Lower leg skin (tissue), 4 donors: Measurements from ENCODE around the gene KCNG2. TPM values are rescaled to one million over a fixed set of nuclear protein-coding genes. Genes with fewer than 3 reads are reported as not detected.

Source experiments
- DNase-seq, 2 donors: peaks; one replicate each; pipeline ENCODE4 v3.0.0-alpha.2; 2019; ENCODE audit warnings: low spot score in 2 of 2
- H3K4me3 ChIP-seq: fragments of 200-600 bp; sonication (generic); 2 replicates; pipeline ENCODE4 v1.5.1; 2017; ENCODE audit warnings: mild to moderate bottlenecking, low read depth; ENCODE audit not compliant: poor library complexity, severe bottlenecking
- POLR2A ChIP-seq, 2 donors: fragments of 450-650 bp; IDR thresholded peaks; one replicate each; pipeline ENCODE4 v1.6.1; 2016 to 2017; ENCODE audit warnings: antibody characterized with exemption in 2 of 2, mild to moderate bottlenecking in 1 of 2, moderate library complexity in 1 of 2
- WGBS, 2 donors: methylation state at CpG; one replicate each; pipeline ENCODE4 v1.1.5; 2018; 5-methylcytosine and 5-hydroxymethylcytosine counted together
- intact Hi-C: fragments of 100-400 bp; cut with DNase I; formaldehyde crosslinking; loops from one replicate; pipeline ENCODE4 v1.15.0; 2023; ENCODE audit warnings: low total_unique reads
- total RNA-seq, 4 donors: library from RNA; depleted of rRNA; stranded (reverse); fragments of >200 nt; gene quantifications; one replicate each; pipeline ENCODE4 v1.1.0, GENCODE V29; 2016
- TF ChIP-seq, protein P1 (sequence below), 3 donors: fragments of 450-650 bp; IDR thresholded peaks; one replicate each; pipeline ENCODE4 v1.5.1; 2016; ENCODE audit warnings: antibody characterized with exemption in 3 of 3, mild to moderate bottlenecking in 3 of 3, moderate library complexity in 2 of 3

The KCNG2 gene
- total RNA-seq, 4 donors from 2014 or later, result 0.84 TPM; not detected in 3

DNA sequence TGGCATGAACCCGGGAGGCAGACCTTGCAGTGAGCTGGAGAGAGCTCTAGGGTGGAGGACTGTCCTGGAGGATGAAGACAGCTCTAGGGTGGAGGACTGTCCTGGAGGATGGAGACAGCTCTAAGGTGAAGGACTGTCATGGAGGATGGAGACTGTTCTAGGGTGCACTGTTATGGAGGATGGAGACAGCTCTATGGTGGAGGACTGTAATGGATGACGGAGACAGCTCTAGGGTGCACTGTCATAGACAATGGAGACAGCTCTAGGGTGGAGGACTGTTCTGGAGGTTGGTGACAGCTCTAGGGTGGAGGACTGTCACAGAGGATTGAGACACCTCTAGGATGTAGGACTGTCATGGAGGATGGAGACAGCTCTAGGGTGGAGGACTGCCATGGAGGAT lies 21.1 kb upstream of the KCNG2 start:
- DNase-seq, result peak in 1 of 2 donors; percentile 48
- intact Hi-C loops, result no loop called here
- no peak overlapping the region for H3K4me3 ChIP-seq
- TF ChIP-seq POLR2A (IDR thresholded peaks at IDR 0.05), result no peak
- TF ChIP-seq, protein P1, sequence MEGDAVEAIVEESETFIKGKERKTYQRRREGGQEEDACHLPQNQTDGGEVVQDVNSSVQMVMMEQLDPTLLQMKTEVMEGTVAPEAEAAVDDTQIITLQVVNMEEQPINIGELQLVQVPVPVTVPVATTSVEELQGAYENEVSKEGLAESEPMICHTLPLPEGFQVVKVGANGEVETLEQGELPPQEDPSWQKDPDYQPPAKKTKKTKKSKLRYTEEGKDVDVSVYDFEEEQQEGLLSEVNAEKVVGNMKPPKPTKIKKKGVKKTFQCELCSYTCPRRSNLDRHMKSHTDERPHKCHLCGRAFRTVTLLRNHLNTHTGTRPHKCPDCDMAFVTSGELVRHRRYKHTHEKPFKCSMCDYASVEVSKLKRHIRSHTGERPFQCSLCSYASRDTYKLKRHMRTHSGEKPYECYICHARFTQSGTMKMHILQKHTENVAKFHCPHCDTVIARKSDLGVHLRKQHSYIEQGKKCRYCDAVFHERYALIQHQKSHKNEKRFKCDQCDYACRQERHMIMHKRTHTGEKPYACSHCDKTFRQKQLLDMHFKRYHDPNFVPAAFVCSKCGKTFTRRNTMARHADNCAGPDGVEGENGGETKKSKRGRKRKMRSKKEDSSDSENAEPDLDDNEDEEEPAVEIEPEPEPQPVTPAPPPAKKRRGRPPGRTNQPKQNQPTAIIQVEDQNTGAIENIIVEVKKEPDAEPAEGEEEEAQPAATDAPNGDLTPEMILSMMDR (IDR thresholded peaks at IDR 0.05), result no peak
- 76 to 94% methylated on average over 2 of the region's 2 CpGs for WGBS, 2 donors

DNA sequence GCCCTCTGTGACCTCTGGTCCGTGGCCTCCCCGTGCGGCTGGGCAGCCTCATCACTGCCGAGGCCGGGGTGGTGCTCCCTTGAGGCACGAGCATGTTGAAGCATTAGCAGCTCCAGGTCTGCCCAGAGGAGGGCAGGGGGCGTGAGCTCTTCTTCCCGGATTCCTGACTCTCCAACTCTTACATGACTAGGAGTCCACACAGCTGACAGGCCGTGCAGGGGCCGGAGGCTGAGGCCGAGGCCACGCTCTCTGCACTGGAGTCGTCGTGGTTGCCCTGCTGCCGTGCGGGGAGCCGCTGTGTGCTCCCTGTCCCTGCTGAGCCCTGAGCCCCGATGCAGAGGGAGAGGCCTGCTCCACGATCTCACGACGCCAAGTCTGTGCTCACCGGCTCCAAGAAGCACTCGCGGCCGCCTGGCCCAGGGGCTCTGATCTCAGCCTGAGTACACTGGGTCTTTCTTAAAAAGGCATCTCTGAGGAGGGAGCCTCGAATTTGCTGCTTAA lies 19.4 kb upstream of the KCNG2 start:
- intact Hi-C loops, result no loop called here
- peak in 1 of 2 donors; percentile 82 for DNase-seq
- 42% methylated on average over 12 to 26 of the region's 26 CpGs for WGBS, 2 donors
- no peak overlapping the region for H3K4me3 ChIP-seq
- no peak for TF ChIP-seq POLR2A (IDR thresholded peaks at IDR 0.05)
- TF ChIP-seq, protein P1 (IDR thresholded peaks at IDR 0.05), result no peak

DNA sequence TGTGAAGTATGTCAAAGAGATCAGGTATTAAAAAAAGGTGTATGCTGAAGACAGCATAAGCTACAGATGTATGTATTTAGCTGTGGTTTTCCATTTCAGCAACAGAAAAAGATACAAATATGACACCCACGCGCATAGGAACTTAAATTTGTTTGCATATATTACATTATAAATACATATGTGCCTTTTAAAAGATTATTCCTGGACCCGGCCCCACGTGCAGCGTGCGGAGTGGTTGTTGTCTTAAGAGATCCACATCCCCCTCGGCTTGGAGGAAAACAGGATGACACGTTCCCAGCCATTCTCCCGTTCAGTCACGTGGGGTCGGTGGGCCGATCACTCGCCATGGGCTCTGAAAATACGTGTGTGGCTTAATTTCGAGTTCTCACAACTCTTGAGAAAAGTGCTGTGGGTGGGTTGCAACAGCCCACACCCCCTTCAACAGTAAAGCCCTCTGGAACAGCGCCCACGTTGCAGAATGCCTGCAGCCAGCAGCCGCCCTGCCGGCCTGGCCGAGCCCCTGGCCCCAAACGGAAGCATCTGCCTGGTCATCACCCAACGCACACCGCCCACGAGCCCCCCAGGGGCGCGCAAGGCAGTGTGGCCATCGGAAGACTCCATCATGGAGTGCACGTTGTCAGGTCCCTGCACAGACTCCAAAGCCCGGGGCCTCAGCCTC lies 18.6 kb upstream of the KCNG2 start:
- no peak for TF ChIP-seq POLR2A (IDR thresholded peaks at IDR 0.05)
- TF ChIP-seq, protein P1 (IDR thresholded peaks at IDR 0.05), result no peak
- 81 to 82% methylated on average over 25 to 29 of the region's 29 CpGs for WGBS, 2 donors
- intact Hi-C loops, result no loop called here

DNA sequence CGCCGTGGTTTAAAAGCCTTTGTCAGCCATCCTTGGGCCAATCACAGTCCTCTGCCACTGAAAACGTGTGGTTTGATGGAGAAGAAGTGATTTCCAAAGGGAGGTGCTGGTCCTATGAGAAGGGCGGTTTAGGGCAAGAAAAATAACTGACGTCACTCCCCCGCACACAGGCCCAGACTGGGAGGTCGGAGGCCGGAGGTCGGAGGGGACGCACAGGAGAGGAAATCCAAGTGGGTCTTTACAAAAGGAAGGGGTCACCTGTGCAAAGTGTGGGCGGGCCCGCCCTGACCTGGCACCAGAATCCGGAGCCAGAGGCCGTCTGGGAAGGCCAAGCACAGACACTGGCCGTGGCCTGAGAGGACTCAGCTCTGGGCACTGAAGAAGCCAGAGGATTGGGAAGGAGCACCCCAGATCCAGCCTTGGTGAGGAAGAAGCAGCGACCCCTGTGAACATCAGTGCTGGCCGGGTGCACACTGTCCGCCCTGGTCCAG lies 18.0 kb upstream of the KCNG2 start:
- intact Hi-C loops, result no loop called here
- no peak for TF ChIP-seq POLR2A (IDR thresholded peaks at IDR 0.05)
- TF ChIP-seq, protein P1 (IDR thresholded peaks at IDR 0.05), result no peak
- H3K4me3 ChIP-seq, result no peak overlapping the region
- peak in 1 of 2 donors; percentile 75 for DNase-seq
- 79 to 88% methylated on average over 11 to 16 of the region's 18 CpGs for WGBS, 2 donors

More for the DNA sequence above, 18.6 kb upstream of the KCNG2 start:
- H3K4me3 ChIP-seq, result no peak overlapping the region
- DNase-seq, result peak in 1 of 2 donors; percentile 65

DNA sequence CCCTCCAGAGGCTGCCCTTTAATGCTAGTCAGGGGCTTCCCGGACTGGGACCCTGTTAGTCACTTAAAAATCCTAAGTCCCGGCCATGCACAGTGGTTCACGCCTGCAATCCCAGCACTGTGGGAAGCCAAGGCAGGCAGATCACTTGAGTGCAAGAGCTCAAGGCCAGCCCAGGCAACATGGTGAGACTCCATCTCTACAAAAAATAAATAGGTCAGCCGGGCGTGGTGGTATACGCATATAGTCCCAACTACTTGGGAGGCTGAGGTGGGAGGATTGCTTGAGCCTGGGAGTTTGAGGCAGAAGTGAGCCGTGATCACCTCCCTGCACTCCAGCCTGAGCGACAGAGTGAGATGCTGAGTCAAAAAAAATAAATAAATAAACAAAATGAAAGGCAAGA lies 17.2 kb upstream of the KCNG2 start:
- peak in 1 of 2 donors; percentile 68 for DNase-seq
- intact Hi-C loops, result no loop called here
- no peak for TF ChIP-seq POLR2A (IDR thresholded peaks at IDR 0.05)
- TF ChIP-seq, protein P1 (IDR thresholded peaks at IDR 0.05), result no peak
- H3K4me3 ChIP-seq, result no peak overlapping the region
- WGBS, 2 donors, result 84 to 90% methylated on average over 6 to 8 of the region's 8 CpGs
